ENCODE results near the gene SCN5A.

DNA sequence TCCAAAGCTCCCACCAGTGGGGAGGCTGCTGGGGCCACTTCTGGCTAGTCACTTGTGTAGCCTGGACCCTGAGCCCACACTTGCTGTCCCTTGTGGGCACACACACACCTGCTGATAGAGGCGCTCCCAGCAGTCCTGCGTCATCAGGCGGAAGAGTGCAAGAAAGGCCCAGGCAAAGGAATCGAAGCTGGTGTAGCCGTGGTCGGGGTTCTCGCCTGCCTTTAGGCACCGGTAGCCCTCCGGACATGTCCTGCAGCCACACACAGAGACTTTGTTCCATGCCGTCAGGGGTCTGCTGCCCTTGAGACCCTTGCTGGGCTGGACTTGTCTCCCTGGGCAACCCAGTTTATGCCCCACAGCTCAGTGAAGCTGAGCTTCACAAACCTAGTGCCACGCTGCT, 42.9 kb downstream of the SCN5A start:
- no peak for TF ChIP-seq CTCF (conservative IDR thresholded peaks at IDR 0.05; ENCODE audit: low read depth, low read length)
- TF ChIP-seq EZH2 (IDR thresholded peaks at IDR 0.05; ENCODE audit: borderline replicate concordance, low read depth, low read length, poor library complexity, severe bottlenecking): no peak

All from A673 (cell line).